Measurements from ENCODE around the gene DNAJC16. TPM values are rescaled to one million over a fixed set of nuclear protein-coding genes. Genes with fewer than 3 reads are reported as not detected.

Gene DNAJC16
- total RNA-seq, 1 donor from 2014 or later = 33.6 TPM

DNA sequence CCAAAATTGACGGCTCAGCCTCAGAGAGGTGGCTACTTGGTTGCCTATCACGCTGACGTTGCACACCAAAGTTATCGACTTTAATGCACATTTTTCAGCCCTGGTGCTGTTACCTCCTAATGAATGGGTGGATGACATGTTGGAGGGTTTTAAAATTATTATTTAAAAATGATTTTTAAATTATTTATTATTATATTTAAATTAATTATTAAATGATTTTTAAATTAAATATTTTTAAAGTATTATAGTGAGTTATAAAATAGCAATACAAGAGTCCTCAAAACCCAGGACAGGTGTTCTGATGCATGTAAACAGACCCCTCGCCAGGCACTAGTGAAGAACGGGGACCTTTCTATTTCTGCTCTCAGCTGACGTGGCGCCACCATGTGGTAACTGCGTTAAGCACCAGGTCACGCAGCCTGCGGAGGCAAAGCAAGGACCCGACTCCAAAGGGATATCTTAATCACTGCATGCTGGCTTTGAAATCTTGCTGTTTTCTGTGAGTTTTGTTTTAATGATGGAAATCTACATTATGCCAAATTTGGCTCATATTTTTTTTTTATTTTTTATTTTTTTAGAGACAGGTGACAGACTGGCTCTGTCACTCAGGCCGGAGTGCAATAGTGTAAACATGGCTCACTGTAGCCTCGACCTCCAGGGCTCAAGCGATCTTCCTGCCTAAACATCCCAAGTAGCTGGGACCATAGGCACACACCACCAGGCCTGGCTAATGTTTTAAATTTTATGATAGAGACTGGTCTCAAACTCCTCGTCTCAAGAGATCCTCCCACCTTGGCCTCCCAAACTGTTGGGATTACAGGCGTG, 25.2 kb upstream of the DNAJC16 start:
- Histone ChIP-seq H3K4me1 (no peaks in the 10 kb centered on the region), H3K9me3 (ENCODE audit: low read depth) (no peaks in the 10 kb centered on the region), H2AFZ (replicated peaks) (no peak overlapping the region), H3K4me3 (no peak overlapping the region), H3K4me2 (no peak overlapping the region), H3K36me3 (no peaks in the 10 kb centered on the region), H3K9ac (no peak overlapping the region), H3F3A (ENCODE audit: low read depth) (peaks cover 6% of the 10 kb centered on the region), H3K79me2 (ENCODE audit: low read depth) (no peaks in the 10 kb centered on the region), H3K27ac (no peak overlapping the region), H3K27me3 (no peaks in the 10 kb centered on the region), H4K20me1 (ENCODE audit: low read depth) (peaks cover 4% of the 10 kb centered on the region)
- Mint-ChIP-seq H3K9me3 (peaks cover 4% of the 10 kb centered on the region), H3K4me3 (peak overlapping the region; percentile 35), H3K4me1 (peaks cover 17% of the 10 kb centered on the region), H3K27me3 (ENCODE audit: insufficient read depth, low read depth) (peaks cover 4% of the 10 kb centered on the region), H3K27ac (no peak overlapping the region), H3K36me3 (peaks cover 6% of the 10 kb centered on the region)
- peak; percentile 83 for DNase-seq (ENCODE audit: low spot score)
- TF ChIP-seq EZH2 (IDR thresholded peaks at IDR 0.05) = no peak
- TF ChIP-seq, protein P1, sequence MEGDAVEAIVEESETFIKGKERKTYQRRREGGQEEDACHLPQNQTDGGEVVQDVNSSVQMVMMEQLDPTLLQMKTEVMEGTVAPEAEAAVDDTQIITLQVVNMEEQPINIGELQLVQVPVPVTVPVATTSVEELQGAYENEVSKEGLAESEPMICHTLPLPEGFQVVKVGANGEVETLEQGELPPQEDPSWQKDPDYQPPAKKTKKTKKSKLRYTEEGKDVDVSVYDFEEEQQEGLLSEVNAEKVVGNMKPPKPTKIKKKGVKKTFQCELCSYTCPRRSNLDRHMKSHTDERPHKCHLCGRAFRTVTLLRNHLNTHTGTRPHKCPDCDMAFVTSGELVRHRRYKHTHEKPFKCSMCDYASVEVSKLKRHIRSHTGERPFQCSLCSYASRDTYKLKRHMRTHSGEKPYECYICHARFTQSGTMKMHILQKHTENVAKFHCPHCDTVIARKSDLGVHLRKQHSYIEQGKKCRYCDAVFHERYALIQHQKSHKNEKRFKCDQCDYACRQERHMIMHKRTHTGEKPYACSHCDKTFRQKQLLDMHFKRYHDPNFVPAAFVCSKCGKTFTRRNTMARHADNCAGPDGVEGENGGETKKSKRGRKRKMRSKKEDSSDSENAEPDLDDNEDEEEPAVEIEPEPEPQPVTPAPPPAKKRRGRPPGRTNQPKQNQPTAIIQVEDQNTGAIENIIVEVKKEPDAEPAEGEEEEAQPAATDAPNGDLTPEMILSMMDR (IDR thresholded peaks at IDR 0.05) = peak; percentile 88

DNA sequence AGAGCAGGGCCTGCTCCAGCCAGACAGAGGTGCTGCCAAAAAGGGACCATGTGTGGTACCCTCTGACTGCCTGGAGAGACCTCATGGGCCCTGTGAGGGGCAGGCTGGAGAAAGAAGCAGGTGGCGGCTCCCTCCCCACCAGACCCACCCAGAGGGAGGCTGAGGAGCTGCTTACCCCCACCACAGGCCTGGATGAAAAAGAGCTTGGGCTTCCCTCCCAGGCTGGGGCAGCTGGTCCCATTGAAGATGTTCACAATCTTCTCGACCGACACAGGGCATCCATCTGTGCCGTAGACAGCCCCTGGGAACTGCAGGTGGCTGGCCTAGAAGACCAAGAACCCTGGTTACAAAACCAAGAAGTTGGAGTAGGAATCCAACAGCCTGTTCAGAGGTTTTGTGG, 22.2 kb upstream of the DNAJC16 start:
- Mint-ChIP-seq H3K4me3 (no peak overlapping the region), H3K9me3 (no peaks in the 10 kb centered on the region), H3K27ac (no peak overlapping the region), H3K27me3 (ENCODE audit: insufficient read depth, low read depth) (peaks cover 4% of the 10 kb centered on the region), H3K4me1 (peaks cover 16% of the 10 kb centered on the region), H3K36me3 (peaks cover 2% of the 10 kb centered on the region)
- no peak overlapping the region for H3K4me2 ChIP-seq
- TF ChIP-seq, protein P1 (IDR thresholded peaks at IDR 0.05) = no peak
- TF ChIP-seq EZH2phosphoT487 (IDR thresholded peaks at IDR 0.05) = no peak
- no peak for TF ChIP-seq EZH2 (IDR thresholded peaks at IDR 0.05)
- no peak overlapping the region for H3K9ac ChIP-seq
- H4K20me1 ChIP-seq (ENCODE audit: low read depth) = peaks cover 4% of the 10 kb centered on the region
- no peak overlapping the region for H2AFZ ChIP-seq (replicated peaks)
- no peaks in the 10 kb centered on the region for H3K36me3 ChIP-seq
- peaks cover 6% of the 10 kb centered on the region for H3F3A ChIP-seq (ENCODE audit: low read depth)
- no peaks in the 10 kb centered on the region for H3K9me3 ChIP-seq (ENCODE audit: low read depth)
- no peaks in the 10 kb centered on the region for H3K79me2 ChIP-seq (ENCODE audit: low read depth)
- H3K4me3 ChIP-seq = no peak overlapping the region
- no peak overlapping the region for H3K27ac ChIP-seq
- no peak for DNase-seq (ENCODE audit: low spot score)
- H3K4me1 ChIP-seq = no peaks in the 10 kb centered on the region
- no peaks in the 10 kb centered on the region for H3K27me3 ChIP-seq

DNA sequence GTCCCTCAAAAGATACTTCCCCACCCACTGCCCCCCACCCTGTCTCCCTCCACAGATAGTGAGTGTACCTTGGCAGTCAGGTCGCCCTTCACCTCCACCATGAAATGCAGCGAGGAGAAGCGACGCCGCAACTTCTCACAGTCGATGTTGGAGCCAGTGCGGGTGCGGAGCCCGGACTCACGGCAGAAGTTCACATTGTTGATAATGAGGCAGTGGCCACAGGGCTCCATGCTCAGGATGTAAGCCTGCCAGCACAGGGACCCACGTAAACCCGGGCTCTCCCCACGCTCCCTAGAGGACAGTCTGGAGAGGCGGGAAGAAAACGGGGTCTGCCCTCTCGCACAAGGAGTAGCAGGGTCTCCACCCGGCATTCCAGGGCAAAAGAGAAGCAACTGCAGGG, 19.8 kb upstream of the DNAJC16 start:
- no peaks in the 10 kb centered on the region for H3K4me1 ChIP-seq
- H3K9me3 ChIP-seq (ENCODE audit: low read depth) = no peaks in the 10 kb centered on the region
- H3F3A ChIP-seq (ENCODE audit: low read depth) = peaks cover 2% of the 10 kb centered on the region
- H4K20me1 ChIP-seq (ENCODE audit: low read depth) = no peaks in the 10 kb centered on the region
- no peaks in the 10 kb centered on the region for H3K79me2 ChIP-seq (ENCODE audit: low read depth)
- Mint-ChIP-seq H3K4me1 (peaks cover 3% of the 10 kb centered on the region), H3K4me3 (no peak overlapping the region), H3K9me3 (no peaks in the 10 kb centered on the region), H3K36me3 (peaks cover 3% of the 10 kb centered on the region), H3K27ac (no peak overlapping the region), H3K27me3 (ENCODE audit: insufficient read depth, low read depth) (peaks cover 2% of the 10 kb centered on the region)
- H3K27me3 ChIP-seq = no peaks in the 10 kb centered on the region
- H3K4me3 ChIP-seq = no peak overlapping the region
- H2AFZ ChIP-seq (replicated peaks) = no peak overlapping the region
- H3K9ac ChIP-seq = no peak overlapping the region
- no peak for DNase-seq (ENCODE audit: low spot score)
- no peak overlapping the region for H3K27ac ChIP-seq
- no peak overlapping the region for H3K4me2 ChIP-seq
- no peak for TF ChIP-seq EZH2 (IDR thresholded peaks at IDR 0.05)
- TF ChIP-seq, protein P1 (IDR thresholded peaks at IDR 0.05) = no peak
- no peak for TF ChIP-seq EZH2phosphoT487 (IDR thresholded peaks at IDR 0.05)
- no peaks in the 10 kb centered on the region for H3K36me3 ChIP-seq

All from neural progenitor cell (in vitro differentiated cells).